ENCODE data around the gene CBFA2T3.
"Not testable (repeated sequence)": the region's sequence is repeated elsewhere in the genome, so short reads cannot be mapped to it uniquely, and the experiment has no call there.

Gene CBFA2T3

DNA sequence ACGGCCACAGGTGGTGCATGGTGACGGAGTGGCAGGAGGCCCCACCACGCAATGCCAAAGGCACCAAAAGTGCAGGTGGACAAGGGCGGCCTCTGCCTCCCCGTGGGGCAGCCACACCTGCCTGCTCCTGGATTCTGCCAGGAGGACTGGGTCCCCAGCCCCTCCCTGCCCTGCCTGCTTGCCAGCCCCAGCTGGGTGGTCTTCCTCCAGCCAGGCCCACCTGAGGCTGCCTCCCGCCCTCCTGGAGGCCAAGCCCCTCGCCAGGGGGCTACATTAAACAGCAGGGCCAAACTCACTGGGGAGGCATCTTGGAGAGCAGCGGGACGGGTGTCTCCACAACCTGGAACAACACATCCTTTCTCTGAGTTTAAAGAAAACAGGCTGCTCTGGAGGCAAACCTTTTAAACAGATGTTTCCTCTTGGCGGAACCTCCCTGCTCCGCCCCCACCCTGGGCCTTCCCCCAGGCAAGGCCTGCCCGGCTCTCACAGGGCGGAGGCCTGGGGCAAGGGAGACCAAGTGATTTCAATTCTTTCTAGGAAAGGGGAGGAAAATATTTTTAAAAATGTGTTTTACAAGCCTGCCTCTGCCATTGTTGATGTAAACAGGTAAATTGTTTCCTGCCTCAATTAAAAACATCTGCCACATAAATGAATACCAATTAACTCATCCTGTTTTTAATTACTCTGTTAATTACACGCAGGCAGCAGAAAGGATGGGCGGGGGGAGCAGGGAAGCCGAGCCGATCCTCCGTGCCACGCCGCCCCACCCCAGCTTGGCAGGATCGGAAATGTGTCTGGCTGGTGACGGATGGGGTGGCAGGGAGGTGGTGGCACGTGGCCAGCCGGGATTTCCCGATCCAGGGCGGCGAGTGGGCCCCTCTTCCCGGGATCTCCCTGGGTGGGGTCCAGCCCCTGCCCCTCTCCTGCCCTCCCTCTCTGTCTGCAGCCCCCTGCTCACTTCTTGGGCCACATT lies 56.1 kb downstream of the CBFA2T3 start:
- no peak for DNase-seq

DNA sequence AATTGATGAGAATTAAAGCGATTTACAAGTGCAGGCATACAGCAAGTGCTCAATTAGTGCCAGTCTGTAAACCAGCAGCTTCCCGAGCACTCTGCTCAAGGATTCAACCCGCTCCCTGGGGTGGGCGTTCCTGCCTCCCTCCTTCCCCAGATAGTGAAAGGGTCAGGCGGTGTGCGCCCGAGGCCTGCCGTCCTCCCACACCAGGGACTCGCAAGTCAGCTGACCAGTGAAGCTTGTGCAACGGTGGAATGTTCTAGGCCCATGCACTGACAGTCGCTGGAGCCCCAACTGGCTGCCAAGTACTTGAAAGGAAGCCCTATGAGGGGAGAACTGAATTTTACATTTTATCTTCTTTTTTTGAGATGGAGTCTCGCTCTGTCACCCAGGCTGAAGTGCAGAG lies 57.1 kb downstream of the CBFA2T3 start:
- DNase-seq: no peak

DNA sequence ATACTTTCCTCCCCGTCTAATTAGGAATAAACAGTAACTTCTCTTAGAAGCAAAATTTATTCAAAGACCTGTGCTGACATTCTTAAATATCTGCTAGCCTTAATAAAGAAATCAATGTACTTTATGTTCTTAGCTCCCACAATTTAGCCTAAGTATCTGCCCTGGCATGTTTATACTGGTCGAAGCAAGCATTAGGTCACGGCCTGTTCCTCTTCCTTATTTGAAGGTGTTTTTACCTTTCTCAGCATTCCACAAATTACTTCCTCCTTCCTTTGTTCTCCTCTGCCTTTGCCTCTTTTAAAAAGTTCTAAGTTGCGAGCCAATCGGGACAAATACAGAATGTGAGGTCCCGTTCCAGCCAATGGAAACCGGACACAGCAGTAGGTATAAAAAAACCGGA lies 58.1 kb downstream of the CBFA2T3 start:
- DNase-seq: not testable (repeated sequence)

DNA sequence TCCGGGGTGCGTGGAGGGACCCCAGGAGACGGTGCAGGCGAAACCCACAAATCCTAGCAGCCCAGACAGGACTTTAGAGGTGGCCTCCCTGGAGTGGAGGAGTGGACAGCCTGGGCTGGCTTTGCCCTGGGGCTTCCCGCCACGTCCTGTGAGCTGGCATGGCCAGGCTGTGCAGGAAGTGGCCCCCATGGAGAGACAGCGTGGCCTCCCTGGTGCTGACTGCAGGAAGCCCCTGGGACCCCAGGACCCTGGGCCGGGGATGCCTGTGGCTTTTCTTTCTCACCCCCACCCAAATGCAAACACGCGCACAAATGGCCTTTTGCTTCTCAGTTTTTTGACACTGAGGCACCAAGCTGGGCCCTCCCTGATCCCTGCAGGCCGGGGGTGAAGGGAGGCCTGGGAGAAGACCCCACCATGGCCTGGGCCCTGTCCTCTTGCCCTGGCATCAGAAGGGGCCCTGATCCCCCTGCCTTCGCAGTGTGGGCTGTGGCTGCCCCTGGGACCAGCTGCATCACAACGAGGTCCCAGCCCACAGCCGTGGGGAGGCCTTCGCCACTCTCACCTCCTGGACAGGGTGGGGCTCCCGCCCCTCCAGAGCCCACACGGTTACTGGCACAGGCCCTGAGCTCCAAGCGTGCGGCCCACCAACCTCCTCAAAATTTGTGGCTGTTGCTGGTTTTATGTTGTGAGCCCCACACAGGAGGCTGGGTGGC lies 58.9 kb downstream of the CBFA2T3 start:
- DNase-seq: no peak

DNA sequence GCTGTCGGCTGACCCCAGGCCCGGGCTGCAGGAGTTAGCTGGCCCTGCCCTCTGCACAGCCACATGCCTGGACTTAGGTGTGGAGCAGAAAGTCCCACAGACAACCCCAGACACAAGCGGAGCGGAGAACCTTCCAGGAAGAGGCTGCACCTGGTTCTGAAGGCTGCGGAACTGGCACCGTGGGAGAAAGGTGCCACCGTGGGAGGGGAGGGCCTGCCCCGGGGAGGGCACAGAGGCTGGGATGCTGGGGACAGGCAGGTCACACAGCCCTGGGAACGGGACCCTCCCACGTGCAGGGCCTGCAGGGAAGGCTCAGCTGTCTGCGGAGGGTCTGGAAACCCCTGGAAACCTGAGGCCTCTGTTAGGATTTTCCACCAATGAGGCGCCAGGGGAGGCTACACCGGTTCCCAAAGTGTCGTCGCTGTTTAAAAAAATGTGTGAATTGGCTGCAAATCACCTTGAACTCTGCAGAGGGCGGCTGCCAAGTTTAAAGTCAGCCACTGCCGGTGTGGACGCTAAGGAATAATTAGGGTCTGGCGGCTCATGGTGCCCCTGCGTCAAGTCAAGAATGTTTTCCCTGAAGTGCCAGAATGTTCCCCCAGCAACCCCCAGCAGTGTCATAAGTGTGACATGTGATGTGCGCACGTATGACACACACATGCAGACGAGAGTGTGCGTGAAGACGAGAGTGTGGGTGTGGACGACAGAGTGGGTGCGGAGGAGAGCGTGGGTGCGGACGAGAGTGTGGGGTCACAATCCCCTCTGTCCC lies 59.7 kb downstream of the CBFA2T3 start:
- no peak for DNase-seq

DNA sequence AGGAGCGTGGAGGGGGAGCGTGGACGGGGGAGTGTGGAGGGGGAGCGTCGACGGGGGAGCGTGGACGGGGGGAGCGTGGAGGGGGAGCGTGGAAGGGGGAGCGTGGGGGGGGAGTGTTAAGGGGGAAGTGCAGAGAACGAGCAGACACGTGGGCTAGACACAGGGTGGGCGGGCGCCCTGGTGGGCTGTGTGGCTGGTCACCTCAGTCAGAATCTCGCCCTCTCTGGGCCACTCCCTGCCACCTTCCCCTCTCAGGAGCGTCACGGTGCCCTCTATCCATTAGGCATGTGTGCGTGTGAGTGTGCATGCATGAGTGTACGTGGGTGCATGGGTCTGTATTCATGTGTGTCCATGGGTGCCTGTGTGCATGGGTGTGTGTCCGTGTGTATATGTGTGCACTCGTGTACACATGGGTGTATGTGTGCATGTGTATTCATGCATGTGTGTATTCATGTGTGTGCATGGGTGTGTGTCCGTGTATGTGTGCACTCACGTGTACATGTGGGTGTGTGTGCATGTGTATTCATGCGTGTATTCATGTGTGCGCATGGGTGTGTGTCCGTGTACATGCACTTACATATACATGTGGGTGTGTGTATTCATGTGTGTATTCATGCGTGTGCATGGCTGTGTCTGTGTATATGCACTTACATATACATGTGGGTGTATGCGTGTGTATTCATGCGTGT lies 61.2 kb downstream of the CBFA2T3 start:
- no peak for DNase-seq

DNA sequence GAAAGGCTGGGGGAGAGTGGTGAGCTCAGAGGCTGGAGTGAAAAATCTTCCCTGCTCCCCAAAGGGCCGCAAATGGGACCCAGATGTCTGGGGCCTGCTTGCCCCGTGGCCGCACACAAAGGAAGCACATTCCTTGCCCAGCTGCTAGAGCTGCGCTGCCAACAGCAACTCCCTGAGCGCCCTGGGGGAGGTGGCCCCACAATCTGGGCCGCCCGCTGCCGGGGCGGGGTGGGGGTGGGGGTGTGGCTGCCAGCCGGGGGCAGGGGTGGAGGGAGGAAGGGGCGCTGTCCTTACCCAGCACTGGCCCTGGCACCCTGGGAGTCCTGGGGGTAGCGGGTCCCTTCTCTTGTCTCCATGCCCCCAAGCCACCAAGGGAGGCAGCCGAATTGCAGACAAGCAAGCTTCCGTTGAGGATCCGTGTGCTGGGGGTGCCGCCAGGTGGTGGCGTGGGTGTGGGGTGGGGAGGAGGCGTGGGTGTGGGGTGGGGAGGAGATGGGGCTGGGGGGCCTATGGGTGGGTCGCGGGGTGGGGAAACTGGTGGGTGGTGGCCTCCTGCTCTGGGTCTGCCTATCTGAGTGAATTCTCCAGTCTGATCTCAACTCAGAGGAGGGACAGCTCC lies 62.1 kb downstream of the CBFA2T3 start:
- no peak for DNase-seq

DNA sequence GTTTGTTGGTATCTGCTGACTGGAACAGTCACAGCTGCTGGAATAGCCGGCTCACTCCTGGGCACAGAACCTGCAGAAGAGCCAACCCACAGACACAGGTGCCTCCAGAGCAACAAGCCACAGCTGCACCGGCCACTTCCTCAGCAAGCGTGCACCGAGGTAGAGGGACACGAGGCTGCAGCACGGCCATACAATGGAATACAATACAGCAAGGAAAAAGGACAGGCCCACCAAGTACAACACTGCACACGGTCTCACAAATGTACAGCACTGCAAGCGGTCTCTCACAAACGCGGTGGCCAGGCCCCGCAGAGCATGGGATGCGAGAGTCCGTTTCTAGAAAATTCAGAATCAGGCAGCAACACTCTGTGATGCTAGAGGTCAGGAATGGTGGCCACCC lies 63.1 kb downstream of the CBFA2T3 start:
- DNase-seq: no peak

DNA sequence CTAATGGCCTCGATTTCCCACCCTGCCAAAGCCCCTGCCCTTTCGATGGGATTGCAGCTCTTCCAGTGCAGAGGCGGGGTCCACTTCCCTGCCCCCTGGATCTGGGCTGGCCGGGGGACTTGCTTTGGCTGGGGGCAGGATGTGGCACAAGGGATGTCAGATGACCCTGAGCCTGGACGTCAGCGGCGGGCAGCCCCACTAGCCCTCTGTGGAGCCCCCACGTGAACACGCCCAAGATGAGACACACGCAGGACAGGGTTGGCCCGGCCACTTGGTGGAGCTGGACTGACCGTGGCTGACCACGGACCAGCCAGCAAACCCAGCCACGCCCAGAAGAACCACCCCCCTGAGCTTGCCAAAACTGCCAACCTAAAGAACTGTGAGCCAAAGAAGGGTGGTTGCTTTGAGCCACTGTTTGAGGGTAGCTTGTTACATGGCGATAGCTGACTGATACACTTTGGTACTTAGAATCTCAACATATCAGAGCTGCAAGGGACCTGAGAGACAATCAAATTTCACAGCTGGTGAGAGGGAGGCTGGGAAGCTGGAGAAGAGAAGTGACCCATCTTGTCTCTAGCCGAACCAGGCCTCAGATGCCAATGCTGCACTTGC lies 63.9 kb downstream of the CBFA2T3 start:
- no peak for DNase-seq

DNA sequence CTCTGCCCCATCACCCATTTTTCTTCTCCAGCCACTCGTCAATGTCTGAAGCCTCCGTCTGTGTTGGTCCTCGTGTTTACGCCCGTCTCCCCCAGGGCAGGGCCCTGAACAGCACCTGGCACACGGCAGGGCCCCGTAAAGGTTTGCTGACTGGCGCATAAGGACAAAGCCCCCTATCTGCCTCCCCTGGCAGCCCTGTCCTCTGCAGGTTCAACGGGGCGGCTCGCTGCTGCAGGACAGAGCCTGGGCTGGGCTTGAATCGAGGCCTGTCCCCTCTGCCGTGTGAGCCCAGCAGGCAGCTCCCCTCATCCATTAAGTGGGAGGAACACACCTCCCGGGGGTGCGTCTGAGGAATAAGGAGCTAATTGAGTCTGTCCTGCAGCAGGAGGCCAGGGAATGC lies 64.5 kb downstream of the CBFA2T3 start:
- DNase-seq: no peak

DNA sequence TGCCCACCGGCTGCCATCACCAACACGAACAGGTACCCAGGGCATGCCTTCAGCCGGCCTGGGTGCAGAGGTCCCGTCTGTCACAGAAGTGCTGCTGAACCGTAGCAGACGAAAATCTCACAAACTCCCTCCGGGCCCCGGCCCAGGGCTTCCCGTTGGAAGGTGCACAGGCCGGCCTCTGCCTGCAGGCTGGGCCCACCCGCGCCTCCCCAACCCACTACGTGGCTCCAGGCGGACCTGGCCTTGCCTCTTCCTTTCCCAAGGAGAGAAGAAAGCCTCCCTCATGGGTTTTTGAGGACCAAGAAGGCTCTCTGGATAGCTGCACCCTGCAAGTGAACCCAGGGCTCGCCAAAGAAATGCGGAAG lies 65.1 kb downstream of the CBFA2T3 start:
- DNase-seq: no peak

DNA sequence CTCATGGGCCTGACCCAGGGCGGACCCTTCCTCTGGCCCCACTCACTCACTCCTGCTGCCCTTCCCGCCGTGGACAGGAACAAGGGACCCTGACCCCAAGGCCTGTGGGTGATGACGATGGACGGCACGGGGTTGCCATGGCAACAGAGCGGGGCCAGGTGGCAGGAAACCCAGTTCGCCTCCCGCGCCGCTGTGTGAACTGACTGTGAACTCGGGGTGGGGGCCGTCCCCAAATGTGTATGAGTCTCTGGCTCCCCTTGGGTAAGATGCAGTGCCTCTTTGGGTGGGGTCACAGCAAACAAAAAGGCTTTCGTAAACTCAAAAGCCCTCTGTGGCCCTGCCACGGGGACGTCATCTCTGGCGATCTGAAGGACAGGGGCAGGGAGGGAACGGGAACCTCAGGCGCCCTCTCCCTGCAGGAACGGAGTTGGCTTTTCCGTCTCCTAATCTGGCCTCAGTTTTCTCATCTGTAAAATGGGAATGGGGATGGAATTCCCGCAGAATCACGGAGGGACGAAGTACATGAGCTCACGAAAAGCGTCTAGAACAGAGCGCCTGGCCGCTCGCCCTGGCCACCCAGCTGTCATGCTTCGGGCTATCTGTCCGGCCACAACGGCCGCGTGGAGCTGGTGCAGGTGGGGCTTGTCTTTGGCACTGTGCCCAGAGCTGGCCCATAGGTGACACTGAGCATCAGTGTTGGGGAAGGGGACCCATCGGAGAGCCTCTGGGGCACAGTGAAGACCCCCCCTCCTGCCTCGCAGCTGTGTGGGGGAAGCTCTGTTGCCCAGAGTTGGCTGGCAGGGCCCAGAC lies 65.7 kb downstream of the CBFA2T3 start:
- no peak for DNase-seq

DNA sequence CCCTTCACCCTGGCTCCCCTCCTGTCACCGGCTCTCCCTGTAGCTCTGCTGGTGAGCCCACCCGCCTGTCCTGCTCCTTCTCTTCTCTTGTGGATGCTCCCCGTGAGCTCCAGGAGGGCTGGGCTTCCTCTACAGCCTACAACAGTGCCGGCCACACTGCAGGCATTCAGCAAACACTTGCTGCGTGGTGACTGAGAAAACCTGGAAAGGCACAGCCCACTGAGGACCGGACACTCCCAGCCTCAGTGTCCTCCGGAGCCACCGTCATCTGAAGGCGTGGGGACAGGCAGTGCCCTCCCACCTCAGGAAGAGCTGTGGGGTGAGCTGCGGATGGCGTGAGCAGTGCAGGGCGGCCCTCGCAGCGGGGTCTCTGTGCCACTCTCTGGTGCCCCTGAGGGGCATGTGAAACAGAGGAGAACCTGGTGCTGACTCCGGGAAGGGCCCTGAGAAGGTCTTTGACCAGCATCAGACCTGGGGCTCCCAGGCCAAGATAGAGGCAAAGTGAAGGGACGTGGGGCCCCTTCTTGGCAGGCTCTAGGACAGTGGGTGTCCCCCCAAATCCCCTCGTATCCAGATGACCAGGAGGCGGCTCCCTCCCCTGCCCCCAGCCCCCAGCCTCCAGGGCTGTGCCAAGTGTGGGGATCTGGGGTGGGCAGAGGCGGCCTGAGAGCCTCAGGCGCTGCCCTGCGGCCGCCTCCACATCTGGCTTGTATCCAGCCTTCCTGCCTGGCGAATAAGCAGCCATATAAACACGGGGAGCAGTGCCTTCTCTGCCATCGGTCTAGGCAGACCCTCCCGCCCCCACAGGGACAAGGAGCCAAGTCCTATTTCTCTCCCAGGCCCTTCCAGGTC lies 66.5 kb downstream of the CBFA2T3 start:
- DNase-seq: no peak

DNA sequence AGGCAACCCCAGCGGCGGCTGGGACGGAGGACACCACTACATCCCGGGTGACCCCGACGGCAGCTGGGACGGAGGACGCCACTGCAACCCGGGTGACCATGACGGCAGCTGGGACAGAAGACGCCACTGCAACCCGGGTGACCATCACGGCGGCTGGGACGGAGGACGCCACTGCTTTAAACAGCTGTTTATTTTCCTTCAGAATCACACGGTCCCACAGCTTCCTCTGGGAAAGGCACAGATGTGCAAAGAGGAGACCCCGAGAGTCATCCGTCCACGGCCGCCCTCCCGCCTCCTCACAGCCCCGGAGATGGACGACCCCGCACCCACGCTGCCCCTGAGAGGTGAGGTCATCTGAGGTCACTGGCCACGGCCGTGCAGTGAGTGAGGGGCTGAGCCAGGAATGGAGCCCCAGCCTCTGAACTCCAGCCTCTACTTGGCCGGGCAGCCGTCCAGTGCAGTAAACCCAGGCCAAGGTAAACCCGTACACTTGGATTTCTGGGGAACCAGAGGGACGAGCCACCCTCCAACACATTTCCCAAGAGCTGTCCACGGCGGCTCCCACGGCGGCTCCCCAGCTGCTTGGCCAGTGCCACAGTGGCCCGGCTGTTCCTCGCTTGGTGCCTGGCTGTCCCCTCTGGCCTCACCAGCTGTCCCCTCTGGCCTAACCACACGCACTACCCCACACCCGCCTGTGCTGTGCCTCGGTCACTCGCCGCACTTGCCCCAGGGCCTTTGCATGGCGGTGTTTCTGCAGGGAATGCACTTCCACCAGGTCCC lies 67.4 kb downstream of the CBFA2T3 start:
- no peak for DNase-seq

DNA sequence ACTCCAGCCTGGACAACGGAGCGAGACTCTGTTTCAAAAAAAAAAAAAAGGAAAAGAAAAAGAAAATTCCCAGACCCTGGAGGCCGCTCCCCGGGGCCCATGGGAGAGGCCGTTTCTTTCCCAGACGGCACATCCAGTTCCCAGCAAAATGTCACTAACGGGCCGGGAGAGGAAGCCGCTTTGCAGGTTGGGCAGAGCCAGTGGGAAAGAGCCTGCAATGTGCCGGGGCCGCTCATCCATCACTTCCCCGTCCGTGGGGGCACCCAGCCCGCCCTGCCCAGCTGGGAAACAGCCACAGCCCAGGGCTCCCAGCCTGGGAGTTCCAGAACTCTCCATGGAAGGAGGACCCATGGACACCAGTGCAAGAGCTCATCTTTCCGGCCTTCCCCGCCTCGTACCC lies 68.7 kb downstream of the CBFA2T3 start:
- no peak for DNase-seq

DNA sequence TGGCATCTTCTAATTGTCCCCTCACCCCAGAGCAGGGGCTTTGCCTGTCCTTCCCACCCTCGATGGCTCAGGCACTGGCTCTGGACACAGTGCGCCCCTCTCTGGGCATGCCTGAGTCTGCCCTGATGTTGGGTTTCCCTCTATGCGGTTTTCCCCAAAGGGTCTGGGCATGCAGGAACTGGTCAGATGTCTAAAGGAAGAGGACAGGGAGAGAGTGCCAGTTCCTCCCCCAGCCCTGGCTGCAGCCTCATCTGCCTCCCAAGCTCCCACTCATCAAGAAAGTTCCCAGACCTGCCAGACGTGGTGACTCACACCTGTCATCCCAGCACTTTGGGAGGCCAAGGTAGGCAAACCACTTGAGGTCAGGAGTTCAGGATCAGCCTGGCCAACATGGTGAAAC lies 69.2 kb downstream of the CBFA2T3 start:
- DNase-seq: no peak

DNA sequence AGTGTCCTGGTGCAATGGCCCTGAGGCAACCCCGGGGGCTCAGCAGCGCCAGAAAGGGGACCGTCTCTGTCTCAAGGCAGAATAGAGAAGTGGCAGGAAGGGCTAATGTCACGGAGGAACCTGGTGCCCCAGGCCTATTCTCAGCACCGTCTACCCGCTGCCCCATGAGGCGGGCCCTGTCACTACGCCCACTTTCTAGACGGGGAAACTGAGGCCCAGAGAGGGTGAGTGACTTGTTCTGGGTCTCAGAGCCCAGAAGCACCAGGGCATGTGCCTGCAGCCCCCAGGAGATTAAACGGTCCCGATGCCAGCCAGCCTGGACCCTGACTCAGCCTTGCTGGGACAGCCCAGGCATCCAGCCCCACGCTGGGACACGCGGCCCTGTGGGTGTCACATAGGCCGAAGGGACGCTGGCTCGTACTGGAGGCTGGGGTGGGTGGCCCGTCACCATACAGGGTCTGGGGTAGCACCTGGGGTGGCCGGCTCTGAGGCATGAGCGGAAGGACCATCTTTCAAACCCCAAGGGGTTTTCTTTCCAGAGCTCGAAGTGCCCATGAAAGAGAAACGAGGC lies 70.4 kb downstream of the CBFA2T3 start:
- peak; percentile 26 for DNase-seq

DNA sequence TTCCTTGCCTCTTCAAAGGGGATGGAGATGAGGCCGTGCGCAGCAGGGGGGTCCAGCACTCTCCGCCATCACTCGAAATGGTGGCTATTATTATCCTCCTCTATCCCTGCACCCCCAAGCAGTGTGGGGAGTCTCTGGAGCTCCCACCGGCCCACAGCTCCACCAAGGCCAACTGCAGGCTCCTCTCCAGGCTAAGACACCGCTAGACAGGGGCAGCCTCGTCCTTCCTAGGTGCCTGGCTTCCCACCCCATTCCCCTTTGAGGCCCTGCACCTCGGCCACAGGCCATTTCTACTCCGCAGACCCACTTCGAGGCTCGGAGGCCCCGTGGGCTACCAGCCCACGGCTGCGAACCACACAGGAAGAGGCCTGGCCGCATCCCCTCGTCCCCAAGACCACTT lies 71.0 kb downstream of the CBFA2T3 start:
- no peak for DNase-seq

DNA sequence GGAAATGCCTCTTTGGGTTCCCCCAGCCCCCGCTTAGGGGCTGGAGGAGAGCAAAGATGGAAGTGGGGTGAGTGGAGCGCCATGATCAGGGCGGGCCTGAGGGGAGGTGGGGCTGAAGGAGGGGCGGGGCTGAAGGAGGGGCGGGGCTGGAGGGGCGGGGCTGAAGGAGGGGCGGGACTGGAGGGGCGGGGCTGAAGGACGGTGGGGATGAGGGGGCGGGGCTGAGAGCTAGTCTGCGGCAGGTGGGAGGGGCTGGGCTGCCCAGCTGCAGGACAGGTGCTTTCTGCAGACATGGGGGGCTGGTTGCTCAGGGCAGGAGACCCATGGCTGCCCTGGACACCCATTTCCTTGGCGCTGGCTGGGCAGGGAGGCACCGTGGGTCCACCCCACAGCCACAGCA lies 71.4 kb downstream of the CBFA2T3 start:
- no peak for DNase-seq

All from MV-4-11 (cell line).